Astrocyte of the spinal cord (primary cell): ENCODE measurements around the gene CTNNBIP1.

Experiments used
- DNase-seq: peaks from one replicate; pipeline ENCODE4 v3.0.0; 2011; ENCODE audit warnings: low read depth, low spot score
- H3K4me3 ChIP-seq: 2 replicates; pipeline ENCODE4 v1.5.1; 2011; ENCODE audit warnings: low read depth, mild to moderate bottlenecking, low read length, moderate library complexity
- CTCF ChIP-seq: IDR thresholded peaks from 2 replicates; pipeline ENCODE4 v1.5.1; 2012; ENCODE audit warnings: low read depth, mild to moderate bottlenecking, low read length, inconsistent platforms
- in situ Hi-C: cut with HindIII; loops from 2 replicates; pipeline ENCODE4 v1.10.0; 2017; ENCODE audit warnings: low sequenced_read_pairs

Gene CTNNBIP1

GRCh38 chr1:9894115-9894514, 16.0 kb downstream of the CTNNBIP1 start:
- DNase-seq = no peak
- in situ Hi-C loops = no loop called here
- TF ChIP-seq CTCF = no peak
- no peak overlapping the region for H3K4me3 ChIP-seq

- in situ Hi-C loops = no loop called here
- no peak for TF ChIP-seq CTCF
- H3K4me3 ChIP-seq = no peak overlapping the region
- DNase-seq = peak; percentile 84
These were observed 17.2 kb downstream of the CTNNBIP1 start for GRCh38 chr1:9892563-9893528.

- in situ Hi-C loops = no loop called here
- H3K4me3 ChIP-seq = no peak overlapping the region
- DNase-seq = peak; percentile 52
- TF ChIP-seq CTCF = no peak
These were observed 18.9 kb downstream of the CTNNBIP1 start for GRCh38 chr1:9891207-9891606.

- H3K4me3 ChIP-seq = no peak overlapping the region
These were observed 19.8 kb downstream of the CTNNBIP1 start for GRCh38 chr1:9890224-9890731.

GRCh38 chr1:9889411-9889810, 20.7 kb downstream of the CTNNBIP1 start:
- DNase-seq = no peak
- no peak for TF ChIP-seq CTCF
- in situ Hi-C loops = no loop called here
- H3K4me3 ChIP-seq = no peak overlapping the region

More at GRCh38 chr1:9890224-9890731, 19.8 kb downstream of the CTNNBIP1 start:
- TF ChIP-seq CTCF = no peak
- in situ Hi-C loops = no loop called here
- peak; percentile 94 for DNase-seq

- TF ChIP-seq CTCF = no peak
- no peak for DNase-seq
- in situ Hi-C loops = no loop called here
- no peak overlapping the region for H3K4me3 ChIP-seq
These were observed 21.2 kb downstream of the CTNNBIP1 start for GRCh38 chr1:9888886-9889285.
